SW480 (cell line): ENCODE measurements around the gene RIPK3.

Experiments used
- DNase-seq: peaks from one replicate; pipeline ENCODE4 v3.0.0-alpha.2; 2016; ENCODE audit warnings: low spot score

The RIPK3 gene

DNA sequence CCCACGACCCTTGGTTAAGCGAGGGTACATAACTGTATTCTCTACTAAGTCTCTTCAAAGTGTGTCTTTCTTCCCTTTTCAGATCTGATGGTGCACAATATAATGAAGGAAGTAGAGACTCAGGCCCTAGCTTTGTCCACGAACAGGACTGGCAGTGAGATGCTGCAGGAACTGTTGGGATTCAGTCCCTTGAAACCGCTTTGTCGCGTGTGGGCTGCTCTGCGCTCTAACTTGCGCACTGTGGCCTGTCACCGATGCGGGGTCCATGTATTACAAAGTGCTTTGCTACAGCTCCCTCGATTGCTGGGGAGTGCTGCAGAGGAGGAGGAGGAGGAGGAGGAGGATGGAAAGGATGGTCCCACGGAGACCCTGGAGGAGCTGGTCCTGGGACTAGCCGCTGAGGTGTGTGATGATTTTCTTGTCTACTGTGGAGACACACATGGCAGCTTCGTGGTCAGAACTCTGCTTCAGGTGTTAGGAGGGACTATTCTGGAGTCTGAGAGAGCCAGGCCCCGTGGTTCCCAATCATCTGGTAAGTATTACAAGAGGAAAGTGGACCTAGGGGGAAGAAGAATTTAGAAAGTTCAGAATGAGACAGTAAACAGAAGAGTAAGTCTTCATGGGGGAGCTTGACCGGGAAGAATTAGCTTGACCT lies 39.3 kb downstream of the RIPK3 start:
- no peak for DNase-seq

DNA sequence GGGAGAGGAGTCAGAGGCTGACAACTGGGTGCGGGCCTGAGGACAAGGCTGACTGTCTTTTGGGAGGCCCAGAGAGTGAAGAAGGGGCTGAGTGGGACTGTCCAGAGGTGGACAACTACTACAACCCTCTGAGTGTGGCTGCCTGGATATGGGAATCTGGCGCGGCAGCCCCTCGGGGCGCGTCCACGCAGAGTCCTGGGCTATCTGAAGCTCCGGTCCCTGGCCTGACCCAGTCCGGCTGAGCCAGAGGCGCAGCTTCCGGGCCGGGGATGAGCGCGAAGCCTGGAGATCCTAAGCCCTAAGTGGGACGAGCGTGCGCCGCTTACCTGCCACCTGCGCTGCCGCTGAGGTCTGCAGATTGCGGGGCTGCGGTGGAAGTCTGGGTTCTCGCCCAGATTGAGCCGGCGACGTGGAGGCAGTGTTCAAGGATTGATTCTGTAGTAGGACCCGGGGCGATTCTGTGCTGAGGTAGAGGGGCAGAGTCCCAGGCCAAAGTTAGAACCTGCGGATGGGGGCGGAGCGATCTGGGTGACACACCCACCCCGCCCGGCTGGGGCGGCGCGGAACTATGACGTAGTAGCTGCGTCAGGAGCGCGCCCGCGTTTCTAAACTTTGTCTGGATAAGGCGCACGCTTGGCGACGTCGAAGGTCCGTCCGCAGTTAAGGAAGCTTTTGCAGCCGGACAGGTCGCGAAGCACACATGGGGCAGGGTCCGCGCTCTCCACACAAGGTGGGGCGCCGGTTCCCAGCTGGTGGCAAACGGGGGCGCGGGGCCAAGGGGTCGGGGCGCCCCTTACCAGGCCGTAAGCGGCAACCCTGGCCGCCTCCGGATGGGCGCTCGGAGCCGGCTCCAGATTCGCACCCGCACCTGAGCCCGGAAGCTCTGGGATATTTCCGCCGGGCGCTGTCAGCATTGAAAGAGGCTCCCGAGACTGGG lies 40.3 kb downstream of the RIPK3 start, which contains the start of the genes DHRS1 and NOP9:
Gene DHRS1, minus strand, starts transcription at position 526 of the 937 bp plus-strand sequence. CDS start 674 bp downstream, outside the sequence.
Gene NOP9, plus strand, starts transcription at position 596 of the 937 bp plus-strand sequence. Its CDS starts 105 bp downstream, at position 701.
- DNase-seq, result peak; percentile 82

DNA sequence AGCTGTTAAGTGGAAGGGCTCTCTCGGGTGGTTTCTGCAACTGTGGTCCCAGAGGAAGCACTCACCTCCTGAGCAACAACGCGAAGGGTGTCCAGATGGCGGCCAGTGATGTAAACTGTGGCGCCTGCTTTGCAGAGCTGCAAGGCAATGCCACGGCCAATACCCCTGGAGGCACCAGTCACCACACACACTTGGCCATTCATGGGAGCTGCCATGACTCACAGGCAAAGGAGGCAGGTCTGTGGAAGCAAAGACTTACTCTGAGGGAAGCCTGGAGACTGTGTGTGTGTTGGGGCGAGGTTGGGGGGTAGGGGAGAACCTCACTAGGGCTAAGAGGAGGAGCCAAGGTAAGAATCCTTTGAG lies 40.9 kb downstream of the RIPK3 start:
- peak; percentile 52 for DNase-seq

DNA sequence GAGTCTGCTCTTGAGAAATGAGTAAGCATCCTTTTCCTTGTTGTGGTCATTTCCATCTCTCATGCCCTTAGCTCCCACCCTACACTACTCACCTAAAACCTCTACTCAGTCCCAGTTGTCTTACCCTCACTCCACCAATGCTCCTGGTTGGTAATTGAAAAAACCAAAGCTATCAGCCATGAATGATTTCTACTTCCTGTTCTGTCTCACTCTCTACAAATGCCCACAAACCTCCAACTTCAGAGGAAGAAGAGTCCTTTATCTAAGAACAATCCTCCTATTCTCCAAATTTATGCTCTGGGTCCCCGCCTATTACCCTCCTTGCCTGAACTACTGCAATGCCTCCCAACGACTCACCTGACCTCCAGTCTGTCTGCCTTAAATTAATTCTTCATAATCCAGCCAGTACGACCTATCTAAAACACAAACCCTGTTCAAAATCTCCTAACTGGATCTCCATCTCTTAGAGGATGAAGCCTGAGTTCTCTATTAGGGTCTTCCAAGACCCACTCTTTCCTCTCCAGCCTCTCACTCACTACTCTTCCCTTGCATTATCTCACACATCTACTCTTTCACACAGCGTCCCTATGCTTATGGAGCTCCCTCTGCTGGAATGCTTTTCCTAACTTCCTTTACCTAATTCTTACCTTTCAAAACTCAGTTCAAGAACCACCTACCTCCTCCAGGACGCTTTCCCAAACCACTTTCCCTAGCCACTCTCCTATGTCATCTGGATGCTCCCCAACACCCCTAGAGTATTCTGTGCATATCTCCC lies 42.4 kb downstream of the RIPK3 start:
- peak; percentile 64 for DNase-seq

DNA sequence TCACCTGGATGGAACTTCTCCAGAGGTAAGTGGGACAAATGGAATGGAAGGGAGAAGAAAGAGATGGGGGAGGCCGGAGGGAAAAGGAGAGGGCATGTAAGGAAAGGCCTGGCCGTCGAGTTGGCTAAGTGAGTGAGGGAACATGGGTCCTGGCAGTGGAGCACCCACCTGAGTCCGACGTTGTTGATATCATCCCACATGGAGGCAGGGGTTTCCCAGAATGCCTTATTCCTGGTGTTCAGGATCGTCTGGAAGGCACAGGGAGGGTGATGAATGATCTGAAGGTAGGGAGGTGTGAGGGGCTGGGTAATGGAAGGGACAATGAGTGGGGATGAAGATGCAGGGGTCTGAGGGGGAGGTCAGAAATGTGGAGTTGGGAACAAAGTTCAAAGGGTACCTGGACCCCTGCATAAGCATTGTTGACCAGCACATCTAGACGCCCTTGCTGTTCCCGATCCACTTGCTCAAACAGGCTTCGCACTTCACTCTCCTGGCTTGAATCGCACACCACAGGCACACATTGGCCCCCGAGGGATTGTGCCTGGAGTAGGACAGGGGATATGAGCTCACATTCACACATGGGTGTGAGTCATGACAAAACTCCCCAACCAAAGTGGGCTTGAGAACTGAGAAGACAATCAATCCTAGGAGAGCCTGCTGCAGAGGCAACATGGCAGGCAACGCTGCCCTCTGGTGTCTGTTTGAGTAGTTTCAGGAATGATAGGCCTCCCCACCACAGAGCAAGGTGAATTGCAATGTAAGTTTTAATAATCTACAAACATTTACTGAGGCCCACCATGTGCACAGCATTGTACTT lies 43.2 kb downstream of the RIPK3 start:
- DNase-seq, result peak; percentile 71

DNA sequence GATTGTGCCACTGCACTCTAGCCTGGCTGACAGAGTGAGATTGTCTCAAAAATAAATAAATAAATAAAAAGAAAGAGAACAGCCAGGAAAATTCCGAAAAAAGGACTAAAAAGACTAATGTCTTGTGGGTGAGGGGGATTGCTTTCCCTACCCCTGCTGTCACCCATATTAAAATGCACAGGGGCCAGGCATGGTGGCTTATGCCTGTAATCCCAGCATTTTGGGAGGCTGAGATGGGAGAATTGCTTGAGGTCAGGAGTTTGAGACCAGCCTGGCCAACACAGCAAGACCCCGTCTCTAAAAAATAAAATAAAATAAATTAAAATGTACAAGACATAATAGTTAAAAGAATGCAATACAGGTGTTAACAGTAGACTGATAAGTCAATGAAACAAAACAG lies 46.3 kb downstream of the RIPK3 start:
- no peak for DNase-seq

DNA sequence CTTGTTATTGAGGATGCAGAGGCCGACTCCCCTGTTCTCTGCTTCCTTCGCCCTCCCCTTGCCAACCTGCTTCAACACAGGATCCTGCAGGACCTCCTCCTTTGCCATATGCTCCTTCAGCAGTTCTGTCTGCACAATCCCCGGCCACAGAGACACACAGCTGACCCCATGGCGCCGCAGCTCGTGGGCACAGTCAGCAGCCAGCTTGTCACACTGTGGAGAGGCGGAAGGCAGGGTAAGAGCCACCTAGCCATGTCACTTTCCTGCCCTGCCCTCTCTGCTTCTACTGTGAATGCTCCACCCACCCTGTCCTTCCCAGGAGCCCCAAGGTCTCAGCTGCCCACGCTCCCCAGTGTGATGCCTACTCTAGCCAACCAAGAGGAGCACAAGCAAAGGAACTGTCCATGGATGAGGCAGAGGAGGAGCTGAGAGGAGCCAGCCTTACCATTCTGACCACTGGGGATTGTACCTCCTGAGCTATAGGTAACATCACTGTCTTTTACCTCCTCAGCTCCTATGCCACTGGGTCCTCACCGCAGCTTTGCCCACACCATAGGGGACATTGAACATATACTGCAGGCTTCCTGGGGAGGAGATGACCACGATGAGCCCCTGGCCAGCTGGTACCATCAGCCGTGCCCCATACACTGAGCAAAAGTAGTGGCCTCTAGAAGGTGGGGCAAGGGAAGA lies 47.5 kb downstream of the RIPK3 start:
- no peak for DNase-seq

DNA sequence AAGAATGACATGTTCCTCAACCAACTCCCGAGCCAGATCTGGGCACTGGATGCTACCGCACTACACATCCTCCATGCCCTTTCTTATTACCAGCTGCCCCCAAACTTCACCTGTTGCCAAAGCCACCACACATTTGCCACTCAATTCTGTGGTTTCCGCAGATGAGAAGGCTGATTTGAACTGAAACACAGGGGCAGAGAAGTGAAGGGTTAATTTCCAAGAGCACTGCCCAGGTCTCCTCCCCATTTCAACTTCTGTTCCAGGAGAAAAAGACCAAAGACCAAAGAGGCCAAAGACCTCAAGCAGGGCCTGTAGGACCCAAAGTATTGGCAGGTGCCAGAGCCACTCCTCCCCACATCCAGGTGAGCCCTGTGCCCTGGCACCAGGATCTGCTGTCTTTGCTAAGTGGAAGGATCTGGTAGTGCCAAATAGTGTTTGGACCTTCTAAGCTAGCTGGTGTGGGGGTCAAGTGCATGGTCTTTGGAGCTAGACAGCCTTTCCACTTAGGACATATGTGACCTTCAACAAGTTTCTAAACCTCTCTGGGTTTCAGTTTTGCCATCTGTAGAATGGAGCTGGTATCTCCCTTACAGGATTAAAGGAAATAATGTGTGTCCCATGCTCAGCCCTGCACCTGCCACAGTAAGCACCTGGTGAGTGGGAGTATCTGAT lies 48.2 kb downstream of the RIPK3 start:
- no peak for DNase-seq

DNA sequence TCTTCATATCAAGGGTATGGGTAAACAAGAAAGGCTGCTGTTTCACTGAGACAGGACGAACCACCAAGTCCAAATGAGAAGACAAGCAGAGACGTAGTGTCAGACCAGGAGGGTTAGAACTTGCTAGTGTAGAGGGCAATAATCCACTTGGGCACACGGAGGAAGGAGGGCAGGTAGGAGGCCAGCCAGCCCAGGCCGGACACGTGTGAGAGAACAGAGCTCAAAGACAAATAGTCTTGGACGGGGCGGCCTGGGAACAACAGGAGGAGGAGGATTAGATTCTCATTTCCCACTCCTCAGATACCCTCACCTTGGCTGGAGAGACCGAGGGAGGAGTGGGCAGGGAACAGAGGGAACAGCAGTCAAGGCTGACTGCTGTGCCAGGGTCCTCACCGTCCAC lies 49.0 kb downstream of the RIPK3 start:
- no peak for DNase-seq

DNA sequence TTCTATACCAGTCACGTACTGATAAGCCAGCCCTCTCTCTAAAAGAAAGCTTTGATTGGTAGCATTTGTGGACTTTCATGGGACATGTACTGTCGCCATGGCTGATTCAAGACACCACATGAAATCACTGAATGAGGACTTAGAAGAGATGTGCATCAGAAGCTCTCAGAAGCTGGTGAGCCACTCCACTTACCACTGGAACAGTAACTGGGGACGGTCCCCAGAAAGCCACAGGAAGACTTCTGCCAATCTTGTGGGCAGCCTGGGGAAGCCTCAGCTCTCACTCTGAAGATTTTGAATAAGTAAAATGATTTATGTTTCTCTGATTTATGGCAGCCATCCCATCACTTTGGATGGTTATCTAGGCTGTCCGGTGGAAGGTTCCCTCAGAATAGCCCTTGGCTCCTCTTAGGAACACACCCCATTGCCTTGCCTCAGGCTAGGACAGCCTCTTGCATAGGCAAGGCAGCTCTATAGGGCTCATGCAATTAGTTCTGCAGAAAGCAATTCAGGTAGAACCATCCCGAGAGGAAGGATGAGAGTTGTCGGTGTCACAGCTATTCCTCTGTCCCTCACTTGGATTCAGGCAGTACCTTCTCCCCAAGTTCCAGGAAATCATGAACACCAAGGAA lies 50.0 kb downstream of the RIPK3 start:
- no peak for DNase-seq

DNA sequence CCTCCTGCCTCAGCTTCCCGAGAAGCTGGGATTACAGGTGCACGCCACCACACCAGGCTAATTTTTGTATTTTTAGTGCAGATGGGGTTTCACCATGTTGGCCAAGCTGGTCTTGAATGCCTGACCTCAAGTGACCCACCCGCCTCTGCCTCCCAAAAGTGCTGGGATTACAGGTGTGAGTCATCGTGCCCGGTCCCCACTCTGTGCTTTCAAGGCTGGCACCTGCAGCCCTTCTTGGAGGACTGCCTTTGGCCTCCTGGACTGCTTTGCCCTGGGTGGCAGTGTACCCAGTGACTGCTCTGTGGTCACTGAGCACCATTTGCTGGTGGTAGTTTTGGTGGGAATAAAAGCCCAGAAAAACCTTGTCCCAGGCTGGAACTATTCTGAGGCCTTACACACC lies 52.8 kb downstream of the RIPK3 start:
- no peak for DNase-seq
